ENCODE data around the gene ELMO1.

The ELMO1 gene, protein sequence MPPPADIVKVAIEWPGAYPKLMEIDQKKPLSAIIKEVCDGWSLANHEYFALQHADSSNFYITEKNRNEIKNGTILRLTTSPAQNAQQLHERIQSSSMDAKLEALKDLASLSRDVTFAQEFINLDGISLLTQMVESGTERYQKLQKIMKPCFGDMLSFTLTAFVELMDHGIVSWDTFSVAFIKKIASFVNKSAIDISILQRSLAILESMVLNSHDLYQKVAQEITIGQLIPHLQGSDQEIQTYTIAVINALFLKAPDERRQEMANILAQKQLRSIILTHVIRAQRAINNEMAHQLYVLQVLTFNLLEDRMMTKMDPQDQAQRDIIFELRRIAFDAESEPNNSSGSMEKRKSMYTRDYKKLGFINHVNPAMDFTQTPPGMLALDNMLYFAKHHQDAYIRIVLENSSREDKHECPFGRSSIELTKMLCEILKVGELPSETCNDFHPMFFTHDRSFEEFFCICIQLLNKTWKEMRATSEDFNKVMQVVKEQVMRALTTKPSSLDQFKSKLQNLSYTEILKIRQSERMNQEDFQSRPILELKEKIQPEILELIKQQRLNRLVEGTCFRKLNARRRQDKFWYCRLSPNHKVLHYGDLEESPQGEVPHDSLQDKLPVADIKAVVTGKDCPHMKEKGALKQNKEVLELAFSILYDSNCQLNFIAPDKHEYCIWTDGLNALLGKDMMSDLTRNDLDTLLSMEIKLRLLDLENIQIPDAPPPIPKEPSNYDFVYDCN

GRCh38 chr7:37448636-37449361, at the start of gene ELMO1:
Gene ELMO1, minus strand, starts transcription at chr7:37448864. Its CDS starts 106,174 bp downstream, at chr7:37342690.
- DNase-seq: peak; percentile 83

- no peak for DNase-seq
Observed at GRCh38 chr7:37497576-37497975, 48.9 kb upstream of the ELMO1 start.

DNA sequence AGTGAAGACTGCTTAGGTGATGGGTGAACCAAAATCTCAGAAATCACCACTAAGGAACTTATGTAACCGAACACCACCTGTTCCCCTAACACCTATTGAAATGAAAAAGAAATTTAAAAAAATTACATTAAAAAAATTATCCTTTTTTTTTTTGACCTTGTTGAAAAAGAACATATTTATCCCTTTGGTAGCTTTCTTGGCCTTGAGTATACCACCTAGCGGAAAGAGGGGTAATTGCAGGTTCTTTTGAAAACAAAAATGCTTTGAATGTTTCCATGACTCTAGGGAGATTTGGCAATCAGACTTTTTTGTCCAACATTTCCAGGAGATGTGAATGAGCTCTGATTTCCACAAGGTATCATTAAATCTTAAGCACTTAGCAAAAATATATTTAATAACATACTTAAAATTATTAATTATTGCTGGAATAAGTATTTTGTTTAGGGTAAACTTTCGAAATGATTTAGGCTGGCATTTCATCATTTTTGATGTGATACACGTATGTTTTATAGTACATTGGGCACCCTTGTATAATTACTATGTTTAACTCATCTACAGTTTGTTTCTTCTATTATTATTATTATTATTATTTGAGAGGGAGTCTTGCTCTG, 47.0 kb upstream of the ELMO1 start:
- DNase-seq: no peak

DNA sequence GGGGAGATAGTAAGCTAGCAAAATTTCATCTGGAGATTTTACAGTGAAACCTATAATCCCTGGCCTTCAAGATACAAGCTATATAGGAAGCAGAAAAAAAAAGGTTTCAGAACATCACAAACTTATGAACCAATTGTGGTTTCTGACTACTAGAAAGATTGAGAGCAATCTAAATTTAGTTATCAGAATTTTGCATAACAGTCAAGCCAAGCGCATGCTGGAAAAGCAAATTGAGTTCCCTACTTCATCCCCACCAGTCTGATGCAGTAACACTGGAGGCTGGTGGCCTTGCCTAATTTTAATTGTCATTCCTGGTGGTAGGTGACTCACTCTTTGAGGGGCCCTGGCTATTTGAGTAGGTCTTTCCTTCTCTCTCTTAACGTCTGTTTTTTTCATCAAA, 46.3 kb upstream of the ELMO1 start:
- no peak for DNase-seq

- DNase-seq: no peak
Observed at GRCh38 chr7:37493810-37494209, 45.1 kb upstream of the ELMO1 start.

GRCh38 chr7:37493123-37493522, 44.5 kb upstream of the ELMO1 start:
- DNase-seq: no peak

DNA sequence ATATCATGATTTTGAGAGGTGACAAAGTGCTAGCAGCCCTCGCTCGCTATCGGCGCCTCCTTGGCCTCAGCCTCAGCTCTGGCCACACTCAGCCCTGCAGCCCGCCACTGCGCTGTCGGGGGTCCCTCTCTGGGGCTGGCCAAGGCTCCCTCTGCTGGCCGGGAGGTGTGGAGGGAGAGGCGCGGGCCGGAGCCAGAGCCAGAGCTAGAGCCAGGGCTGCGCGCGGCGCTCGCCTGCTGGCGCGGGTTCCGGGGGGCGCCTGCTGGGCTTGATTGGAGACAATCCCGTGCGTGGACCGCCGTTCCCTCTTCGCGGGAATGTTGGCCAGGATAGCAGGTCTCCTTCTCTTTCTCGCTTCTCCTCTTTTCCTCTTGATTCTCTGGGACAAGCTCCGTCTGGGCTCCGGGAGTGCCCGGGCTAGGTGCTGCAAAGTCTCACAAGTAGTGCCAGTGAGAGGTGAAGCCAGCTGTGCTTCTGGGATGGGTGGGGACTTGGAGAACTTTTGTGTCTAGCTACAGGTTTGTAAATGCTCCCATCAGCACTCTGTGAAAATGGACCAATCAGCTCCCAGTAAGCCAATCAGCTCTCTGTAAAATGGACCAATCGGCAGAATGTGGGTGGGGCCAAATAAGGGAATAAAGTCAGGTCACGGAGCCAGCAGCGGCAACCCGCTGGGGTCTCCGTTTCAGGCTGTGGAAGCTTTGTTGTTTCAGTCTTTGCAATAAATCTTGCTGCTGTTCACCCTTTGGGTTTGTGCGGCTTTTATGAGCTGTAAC, 43.4 kb upstream of the ELMO1 start:
- DNase-seq: no peak

DNA sequence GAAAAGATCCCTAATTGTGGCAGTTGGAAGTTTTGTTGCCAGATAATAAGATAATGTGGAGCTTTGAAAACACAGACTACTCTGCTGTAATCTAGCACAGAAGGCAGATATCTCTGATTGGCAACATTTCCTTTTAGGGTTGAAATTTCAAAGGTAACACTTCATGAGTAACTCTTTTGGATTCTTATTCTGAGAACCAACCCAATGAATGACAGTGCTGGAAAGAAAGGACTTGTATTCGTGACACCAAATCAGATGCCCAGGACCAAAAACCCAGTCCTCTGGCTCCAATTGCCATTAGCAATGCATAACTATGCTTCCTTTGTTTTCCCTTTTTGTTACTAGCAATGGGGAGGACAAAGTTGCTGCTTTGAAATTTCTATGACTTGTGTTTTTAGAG, 41.0 kb upstream of the ELMO1 start:
- no peak for DNase-seq

GRCh38 chr7:37488163-37488764, 39.6 kb upstream of the ELMO1 start:
- DNase-seq: no peak

GRCh38 chr7:37484426-37485073, 35.9 kb upstream of the ELMO1 start:
- DNase-seq: no peak

DNA sequence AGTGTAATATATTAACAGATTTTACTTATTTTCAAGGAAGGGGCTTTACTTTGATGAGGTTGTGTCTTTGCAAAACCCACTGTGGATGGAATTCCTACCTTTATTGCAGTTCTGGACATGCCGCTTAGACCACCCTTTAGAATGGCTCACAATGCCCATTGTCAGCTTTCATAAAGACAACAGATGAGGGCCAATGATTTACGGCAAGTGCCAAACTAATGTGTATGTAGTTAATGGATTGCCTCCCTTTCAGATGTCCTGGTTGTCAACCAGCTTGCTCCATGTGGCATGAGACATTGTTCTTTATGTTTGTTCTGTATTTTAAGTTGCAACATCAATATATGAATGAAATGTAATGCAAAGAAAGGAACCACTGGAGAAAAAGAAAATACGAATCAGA, 35.0 kb upstream of the ELMO1 start:
- no peak for DNase-seq

DNA sequence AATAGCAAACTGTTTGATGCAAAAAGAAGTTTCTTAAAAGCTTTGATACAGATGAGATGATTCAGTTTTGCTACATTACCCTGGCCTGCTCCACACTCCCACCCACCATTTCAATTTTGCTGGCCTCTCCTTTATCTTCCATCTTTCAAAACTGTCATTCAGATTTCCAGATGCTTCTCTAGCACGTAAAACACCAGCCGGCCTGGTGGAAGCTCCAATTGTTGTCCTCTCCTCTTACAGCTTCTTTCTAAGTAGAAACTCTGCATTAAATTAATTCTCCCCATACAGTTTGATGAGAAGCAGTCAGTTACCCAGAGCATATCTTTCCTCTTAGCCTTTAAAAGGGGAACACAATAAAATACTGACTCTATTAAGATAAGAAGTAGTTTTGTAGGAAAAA, 34.3 kb upstream of the ELMO1 start:
- DNase-seq: no peak

DNA sequence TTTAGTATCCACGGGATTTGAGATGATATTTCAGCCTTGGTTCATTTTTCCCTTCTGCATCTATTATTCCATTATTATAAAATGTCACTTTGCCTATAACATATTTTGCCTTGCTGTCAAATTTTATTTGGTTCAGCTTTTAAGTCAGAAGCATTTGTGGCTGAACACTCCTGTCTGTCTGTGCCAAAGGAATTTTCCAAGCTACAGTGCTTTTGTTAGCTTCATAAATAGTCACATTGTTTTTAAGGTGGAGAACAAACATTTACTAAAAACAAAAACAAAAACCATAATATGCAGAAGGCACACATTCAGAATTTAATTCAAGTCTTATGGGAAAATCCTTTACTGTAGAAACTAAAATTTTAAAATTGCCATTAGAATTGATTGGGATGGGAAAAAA, 33.8 kb upstream of the ELMO1 start:
- DNase-seq: no peak

GRCh38 chr7:37481722-37482288, 33.1 kb upstream of the ELMO1 start:
- DNase-seq: no peak

- DNase-seq: no peak
Observed at GRCh38 chr7:37481154-37481553, 32.5 kb upstream of the ELMO1 start.

GRCh38 chr7:37480041-37481031, 31.7 kb upstream of the ELMO1 start:
- DNase-seq: no peak

GRCh38 chr7:37476881-37477450, 28.3 kb upstream of the ELMO1 start:
- no peak for DNase-seq

GRCh38 chr7:37476428-37476827, 27.8 kb upstream of the ELMO1 start:
- DNase-seq: no peak

DNA sequence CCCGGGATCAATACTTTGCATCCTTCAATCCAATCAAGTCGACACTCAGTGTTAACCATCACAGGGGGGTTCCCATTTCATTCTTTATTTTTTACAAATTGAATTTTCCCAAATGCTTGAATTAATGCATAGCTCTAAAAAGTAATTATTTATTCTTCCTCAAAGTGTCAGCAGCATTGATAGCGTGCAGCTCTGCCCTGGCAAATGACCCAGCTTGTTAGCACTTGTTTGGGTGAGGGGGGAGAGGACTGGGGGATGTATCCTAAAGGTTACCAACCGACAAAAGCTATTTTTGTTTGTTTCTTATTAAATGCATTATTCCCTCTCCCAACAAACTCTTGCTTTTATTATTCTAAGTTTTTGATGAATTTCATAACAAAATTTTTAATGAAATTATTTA, 27.0 kb upstream of the ELMO1 start:
- no peak for DNase-seq

Measured in left hindlimb (tissue), 1 donor.